ENCODE results near the gene CACNB2. TPM values are rescaled to one million over a fixed set of nuclear protein-coding genes. Genes with fewer than 3 reads are reported as not detected.

The CACNB2 gene
- total and polyA plus RNA-seq, 10 of the 15 experiments (the other 5 are each of a cell fraction or from before 2014, with no cell fraction given), result 0.62 to 8.1 (median 1.2) TPM

- ChIA-PET SMC1A (ENCODE audit: uncharacterized antibody, unreplicated experiment) (interaction anchor here (0.7 to 1.4 kb wide), 2 partner anchors 313 to 388 kb away, joined by 3 to 5 read pairs; no protein-coding TSS in a partner anchor), RAD21 (ENCODE audit: unreplicated experiment) (no interaction called here), POLR2A (no interaction called here), CTCF (no interaction called here)
- BruUV-seq (replicated peaks), result no TSS peak
- Histone ChIP-seq H3K4me2 (ENCODE audit: control insufficient read depth, insufficient read depth) (no peak overlapping the region), H3K4me1 (ENCODE audit: control insufficient read depth, insufficient read depth, low read length) (no peaks in the 10 kb centered on the region), H3K9me3 (replicated peaks; ENCODE audit: control insufficient read depth, insufficient read depth, low read length) (no peaks in the 10 kb centered on the region), H3K27me3 (replicated peaks in 1 of 2; ENCODE audit: control insufficient read depth in 2 of 2, insufficient read depth in 2 of 2, low read length in 1 of 2) (no peaks in the 10 kb centered on the region), H3K79me2 (ENCODE audit: control insufficient read depth, insufficient read depth, low read length) (no peaks in the 10 kb centered on the region), H3K9ac (ENCODE audit: control insufficient read depth, insufficient read depth, low read length) (no peak overlapping the region), H2AFZ (ENCODE audit: control insufficient read depth, low read depth, low read length) (no peak overlapping the region), H4K20me1 (ENCODE audit: control insufficient read depth, insufficient read depth) (no peaks in the 10 kb centered on the region), H3K27ac (ENCODE audit: control insufficient read depth, insufficient read depth) (no peak overlapping the region), H3K36me3 (ENCODE audit: control insufficient read depth in 2 of 2, insufficient read depth in 2 of 2, low read length in 1 of 2) (no peaks in the 10 kb centered on the region), H3K4me3 (no peak overlapping the region)
- WGBS (ENCODE audit: insufficient coverage, insufficient replicate concordance, low lambda C conversion rate, missing lambda C conversion rate), result 97% methylated on average over 2 of the region's 2 CpGs
- ATAC-seq (no peak), FAIRE-seq (no peak), DNase-seq (ENCODE audit: low read depth, low spot score) (no peak)
- intact Hi-C loops (cut with micrococcal nuclease; ENCODE audit: unreplicated experiment) (no loop called here), in situ Hi-C loops (cut with MboI) (no loop called here)
- TF ChIP-seq ZNF687 (IDR thresholded peaks at IDR 0.05) (no peak), IKZF1 (conservative IDR thresholded peaks at IDR 0.05) (no peak), ZNF207 (IDR thresholded peaks at IDR 0.05; ENCODE audit: borderline replicate concordance) (no peak), IRF3 (IDR thresholded peaks at IDR 0.05) (no peak)
Observed at GRCh38 chr10:18158773-18159265, 18.6 kb downstream of the CACNB2 start.

All from GM12878 (cell line).